Liver (tissue), 9 donors: Measurements from ENCODE around the gene PVALEF. TPM values are rescaled to one million over a fixed set of nuclear protein-coding genes. Genes with fewer than 3 reads are reported as not detected.

Experiments
- DNase-seq: peaks from one replicate; pipeline ENCODE4 v3.0.0-alpha.2; 2017; ENCODE audit warnings: low spot score
- H3K27ac ChIP-seq, 2 donors: one replicate each; pipeline ENCODE4 v1.7.0; 2013; ENCODE audit warnings: inconsistent platforms in 2 of 2, low read length in 2 of 2, control low read depth in 1 of 2, low read depth in 1 of 2, mild to moderate bottlenecking in 1 of 2
- H3K27me3 ChIP-seq, 4 donors: one replicate each; pipeline versions ENCODE4 v1.6.1 to v1.7.0; 2013; ENCODE audit warnings: low read length in 3 of 4, inconsistent platforms in 1 of 4, mild to moderate bottlenecking in 1 of 4, moderate library complexity in 1 of 4; ENCODE audit not compliant: control insufficient read depth in 4 of 4, insufficient read depth in 4 of 4
- H3K36me3 ChIP-seq, 4 donors: one replicate each; pipeline versions ENCODE4 v1.6.1 to v1.7.0; 2013; ENCODE audit warnings: low read length in 3 of 4, mild to moderate bottlenecking in 3 of 4, low read depth in 1 of 4, moderate library complexity in 1 of 4; ENCODE audit not compliant: control insufficient read depth in 4 of 4, insufficient read depth in 3 of 4
- H3K4me1 ChIP-seq, 4 donors: one replicate each; pipeline versions ENCODE4 v1.6.1 to v1.7.0; 2013; ENCODE audit warnings: low read length in 3 of 4, mild to moderate bottlenecking in 3 of 4, moderate library complexity in 1 of 4; ENCODE audit not compliant: control insufficient read depth in 4 of 4, insufficient read depth in 4 of 4
- H3K4me3 ChIP-seq, 3 donors: one replicate each; pipeline versions ENCODE4 v1.6.1 to v1.7.0; 2013; ENCODE audit warnings: low read length in 3 of 3, control low read depth in 1 of 3, low read depth in 1 of 3, mild to moderate bottlenecking in 1 of 3
- H3K9ac ChIP-seq, 2 donors: one replicate each; pipeline ENCODE4 v1.7.0; 2013; ENCODE audit warnings: low read length in 2 of 2, mild to moderate bottlenecking in 2 of 2, moderate library complexity in 2 of 2, control low read depth in 1 of 2, low read depth in 1 of 2
- H3K9me3 ChIP-seq, 4 donors: one replicate each; pipeline versions ENCODE4 v1.6.1 to v1.7.0; 2013; ENCODE audit warnings: low read length in 3 of 4; ENCODE audit not compliant: control insufficient read depth in 4 of 4
- EGR1 ChIP-seq, 2 donors: IDR thresholded peaks; 2 replicates each; pipeline ENCODE4 v1.6.1; 2016 to 2018; ENCODE audit warnings: antibody characterized with exemption in 2 of 2, low read depth in 2 of 2
- FOXA1 ChIP-seq: IDR thresholded peaks from 2 replicates; pipeline ENCODE4 v1.6.1; 2016; ENCODE audit warnings: antibody characterized with exemption
- FOXA2 ChIP-seq: IDR thresholded peaks from 2 replicates; pipeline ENCODE4 v1.6.1; 2016; ENCODE audit warnings: antibody characterized with exemption
- GABPA ChIP-seq, 2 donors: IDR thresholded peaks in 1 of 2; conservative IDR thresholded peaks in 1 of 2; 2 replicates each; pipeline ENCODE4 v1.6.1; 2016; ENCODE audit warnings: antibody characterized with exemption in 2 of 2, mild to moderate bottlenecking in 1 of 2, moderate library complexity in 1 of 2
- HNF4A ChIP-seq, 2 donors: conservative IDR thresholded peaks; 2 replicates each; pipeline ENCODE4 v1.6.1; 2016; ENCODE audit warnings: antibody characterized with exemption in 2 of 2, mild to moderate bottlenecking in 2 of 2
- HNF4G ChIP-seq: IDR thresholded peaks from 2 replicates; pipeline ENCODE4 v1.6.1; 2016; ENCODE audit warnings: antibody characterized with exemption
- JUND ChIP-seq, 2 donors: IDR thresholded peaks; 2 replicates each; pipeline ENCODE4 v1.6.1; 2016; ENCODE audit warnings: antibody characterized with exemption in 2 of 2
- NR2F2 ChIP-seq: IDR thresholded peaks from 2 replicates; pipeline ENCODE4 v1.6.1; 2016; ENCODE audit warnings: antibody characterized with exemption
- RAD21 ChIP-seq, 2 donors: IDR thresholded peaks; 2 replicates each; pipeline ENCODE4 v1.6.1; 2016; ENCODE audit warnings: antibody characterized with exemption in 2 of 2, mild to moderate bottlenecking in 2 of 2
- RXRA ChIP-seq, 2 donors: IDR thresholded peaks; 2 replicates each; pipeline ENCODE4 v1.6.1; 2017 to 2018; ENCODE audit warnings: antibody characterized with exemption in 2 of 2, mild to moderate bottlenecking in 1 of 2
- SP1 ChIP-seq: IDR thresholded peaks from 2 replicates; pipeline ENCODE4 v1.6.1; 2018; ENCODE audit warnings: antibody characterized with exemption, mild to moderate bottlenecking
- TAF1 ChIP-seq: conservative IDR thresholded peaks from 2 replicates; pipeline ENCODE4 v1.6.1; 2016; ENCODE audit warnings: antibody characterized with exemption, mild to moderate bottlenecking
- YY1 ChIP-seq: IDR thresholded peaks from 2 replicates; pipeline ENCODE4 v1.6.1; 2016; ENCODE audit warnings: antibody characterized with exemption, mild to moderate bottlenecking
- WGBS: extraction: QIAGEN DNeasy Blood & Tissue Kit; methylation state at CpG from one replicate; pipeline ENCODE4 v1.1.7; 2013; 5-methylcytosine and 5-hydroxymethylcytosine counted together
- polyA plus RNA-seq, 2 donors: library from polyadenylated mRNA; stranded (reverse) in 1 of 2; unstranded in 1 of 2; fragments of 200-250 nt in 1 of 2; fragments of >200 nt in 1 of 2; fragmentation: Nextera tagmentation in 1 of 2; extraction: Ambion mirVana in 1 of 2; gene quantifications; one replicate each; pipeline versions ENCODE4 v1.2.1 to v1.2.3, GENCODE V29; 2013 to 2015
- total RNA-seq, 2 donors: library from RNA; depleted of rRNA; stranded (reverse); fragments of >200 nt; gene quantifications; one replicate each; pipeline ENCODE4 v1.2.3, GENCODE V29; 2014
- TF ChIP-seq, protein P1 (sequence below): fragments of 150-350 bp; IDR thresholded peaks from 2 replicates; pipeline ENCODE4 v1.5.1; 2017; ENCODE audit warnings: improper control_type of control experiment, low read depth, low read length; ENCODE audit not compliant: missing input control
- TF ChIP-seq, protein P2 (sequence below): IDR thresholded peaks from 2 replicates; pipeline ENCODE4 v1.6.1; 2016; ENCODE audit warnings: antibody characterized with exemption
- TF ChIP-seq, protein P3 (sequence below): IDR thresholded peaks from 2 replicates; pipeline ENCODE4 v1.6.1; 2016; ENCODE audit warnings: antibody characterized with exemption
- TF ChIP-seq, protein P4 (sequence below): IDR thresholded peaks from 2 replicates; pipeline ENCODE4 v1.6.1; 2016; ENCODE audit warnings: antibody characterized with exemption
- donor health status: healthy.
- donor health status: healthy.
- donor health status: healthy.
- donor health status: healthy.
- donor health status: healthy.

Gene PVALEF
- total and polyA plus RNA-seq, 4 donors, result not detected

DNA sequence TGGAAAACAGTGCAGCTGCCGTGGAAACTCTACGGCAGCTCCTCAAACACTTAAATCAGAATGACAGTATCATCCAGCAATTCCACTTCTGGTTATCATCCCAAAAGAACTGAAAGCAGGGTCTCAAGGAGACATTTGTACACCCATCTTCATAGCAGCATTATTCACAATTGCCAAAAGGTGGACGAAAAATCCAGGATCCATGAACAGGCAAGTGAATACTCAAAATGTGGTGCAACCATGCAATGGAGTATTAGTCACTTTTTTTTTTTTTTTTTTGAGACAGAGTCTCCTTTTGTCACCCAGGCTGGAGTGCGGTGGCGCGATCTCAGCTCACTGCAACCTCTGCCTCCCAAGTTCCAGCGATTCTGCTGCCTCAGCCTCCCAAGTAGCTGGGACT lies 11.4 kb downstream of the PVALEF start:
- no peaks in the 10 kb centered on the region for H3K9me3 ChIP-seq
- H3K9ac ChIP-seq, result no peak overlapping the region
- 93% methylated on average over 7 of the region's 7 CpGs for WGBS
- H3K36me3 ChIP-seq, result no peaks in the 10 kb centered on the region
- no peak overlapping the region for H3K27ac ChIP-seq
- DNase-seq, result no peak
- no peaks in the 10 kb centered on the region for H3K27me3 ChIP-seq
- no peaks in the 10 kb centered on the region for H3K4me1 ChIP-seq
- no peak for TF ChIP-seq FOXA1
- no peak overlapping the region for H3K4me3 ChIP-seq

DNA sequence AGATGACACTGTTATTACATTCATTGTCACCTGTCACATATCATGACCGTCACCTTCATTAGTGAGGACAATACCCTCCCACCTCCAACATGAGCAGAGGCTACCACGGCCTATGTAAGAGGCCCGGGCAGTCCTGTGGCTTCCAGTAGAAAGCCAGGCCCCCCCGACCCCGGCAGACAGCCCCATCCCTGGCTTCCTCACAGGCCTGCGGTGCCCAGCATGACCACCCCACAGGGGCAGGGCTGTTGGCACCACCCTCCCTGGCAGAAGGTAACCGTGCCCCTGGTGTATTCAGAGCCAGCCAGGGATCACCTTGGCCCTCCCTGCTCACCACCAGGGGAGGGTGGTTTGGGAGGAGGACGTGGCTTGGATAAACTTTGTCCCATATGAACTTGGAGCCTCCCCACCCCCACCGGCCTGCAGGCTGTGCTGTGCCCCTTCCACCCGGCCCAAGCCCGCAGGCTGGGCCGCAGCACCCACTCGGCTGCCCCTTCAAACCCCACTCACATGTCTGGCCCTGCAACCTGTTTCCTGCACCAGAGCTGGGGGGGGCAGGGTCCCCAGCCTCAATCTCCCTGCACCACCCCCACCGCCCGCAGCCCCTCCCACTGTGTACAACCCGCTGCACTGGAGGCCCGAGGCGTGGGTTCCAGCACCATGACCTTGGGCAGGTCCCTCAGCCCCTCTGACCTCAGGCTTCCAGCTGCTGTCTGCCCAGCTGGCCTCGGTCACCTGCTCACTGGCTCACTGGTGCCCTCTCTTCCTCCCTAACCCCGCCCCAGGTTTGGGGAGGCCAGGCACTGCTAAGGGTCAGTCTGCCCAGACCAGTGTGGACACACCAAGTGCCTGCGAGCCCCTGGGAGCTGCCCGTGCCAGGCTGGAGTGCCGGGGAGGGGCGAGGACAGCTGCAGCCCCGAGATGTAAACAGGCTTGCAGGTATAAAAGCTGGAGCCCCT lies 13.1 kb downstream of the PVALEF start:
- Histone ChIP-seq H3K27me3 (no peaks in the 10 kb centered on the region), H3K4me1 (no peaks in the 10 kb centered on the region), H3K4me3 (no peak overlapping the region), H3K27ac (no peak overlapping the region), H3K9me3 (no peaks in the 10 kb centered on the region), H3K36me3 (no peaks in the 10 kb centered on the region), H3K9ac (no peak overlapping the region)
- whole genome bisulfite sequencing, result 86% methylated on average over 25 of the region's 25 CpGs
- TF ChIP-seq HNF4A (conservative IDR thresholded peaks at IDR 0.05) (no peak), HNF4G (no peak), RXRA (IDR thresholded peaks at IDR 0.05) (no peak), NR2F2 (no peak)
- TF ChIP-seq, protein P1, sequence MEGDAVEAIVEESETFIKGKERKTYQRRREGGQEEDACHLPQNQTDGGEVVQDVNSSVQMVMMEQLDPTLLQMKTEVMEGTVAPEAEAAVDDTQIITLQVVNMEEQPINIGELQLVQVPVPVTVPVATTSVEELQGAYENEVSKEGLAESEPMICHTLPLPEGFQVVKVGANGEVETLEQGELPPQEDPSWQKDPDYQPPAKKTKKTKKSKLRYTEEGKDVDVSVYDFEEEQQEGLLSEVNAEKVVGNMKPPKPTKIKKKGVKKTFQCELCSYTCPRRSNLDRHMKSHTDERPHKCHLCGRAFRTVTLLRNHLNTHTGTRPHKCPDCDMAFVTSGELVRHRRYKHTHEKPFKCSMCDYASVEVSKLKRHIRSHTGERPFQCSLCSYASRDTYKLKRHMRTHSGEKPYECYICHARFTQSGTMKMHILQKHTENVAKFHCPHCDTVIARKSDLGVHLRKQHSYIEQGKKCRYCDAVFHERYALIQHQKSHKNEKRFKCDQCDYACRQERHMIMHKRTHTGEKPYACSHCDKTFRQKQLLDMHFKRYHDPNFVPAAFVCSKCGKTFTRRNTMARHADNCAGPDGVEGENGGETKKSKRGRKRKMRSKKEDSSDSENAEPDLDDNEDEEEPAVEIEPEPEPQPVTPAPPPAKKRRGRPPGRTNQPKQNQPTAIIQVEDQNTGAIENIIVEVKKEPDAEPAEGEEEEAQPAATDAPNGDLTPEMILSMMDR, result no peak
- no peak for DNase-seq

DNA sequence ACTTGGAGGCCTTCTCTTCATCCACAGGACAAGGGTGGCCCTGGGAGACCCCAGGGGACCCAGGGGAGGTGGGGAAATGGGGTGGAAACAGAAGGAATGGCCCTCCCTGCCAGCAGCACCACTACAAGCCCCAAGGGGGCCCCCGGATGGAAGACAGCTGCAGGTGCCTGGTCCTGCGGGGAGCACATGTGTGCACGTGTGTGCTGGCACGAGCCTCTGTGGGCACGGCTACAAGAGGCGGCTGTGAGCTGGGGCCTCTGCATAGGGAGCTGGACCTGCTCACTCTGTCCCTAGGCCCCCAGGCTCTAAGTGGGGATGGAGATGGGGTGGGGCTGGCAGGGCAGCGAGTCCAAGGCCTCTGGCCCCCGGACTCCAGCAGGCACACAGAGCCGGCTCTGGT lies 13.9 kb downstream of the PVALEF start:
- Histone ChIP-seq H3K27ac (no peak overlapping the region), H3K4me1 (no peaks in the 10 kb centered on the region), H3K36me3 (no peaks in the 10 kb centered on the region), H3K27me3 (no peaks in the 10 kb centered on the region), H3K4me3 (no peak overlapping the region), H3K9me3 (no peaks in the 10 kb centered on the region), H3K9ac (no peak overlapping the region)
- WGBS, result 89% methylated on average over 9 of the region's 9 CpGs
- no peak for DNase-seq
- TF ChIP-seq, protein P2, sequence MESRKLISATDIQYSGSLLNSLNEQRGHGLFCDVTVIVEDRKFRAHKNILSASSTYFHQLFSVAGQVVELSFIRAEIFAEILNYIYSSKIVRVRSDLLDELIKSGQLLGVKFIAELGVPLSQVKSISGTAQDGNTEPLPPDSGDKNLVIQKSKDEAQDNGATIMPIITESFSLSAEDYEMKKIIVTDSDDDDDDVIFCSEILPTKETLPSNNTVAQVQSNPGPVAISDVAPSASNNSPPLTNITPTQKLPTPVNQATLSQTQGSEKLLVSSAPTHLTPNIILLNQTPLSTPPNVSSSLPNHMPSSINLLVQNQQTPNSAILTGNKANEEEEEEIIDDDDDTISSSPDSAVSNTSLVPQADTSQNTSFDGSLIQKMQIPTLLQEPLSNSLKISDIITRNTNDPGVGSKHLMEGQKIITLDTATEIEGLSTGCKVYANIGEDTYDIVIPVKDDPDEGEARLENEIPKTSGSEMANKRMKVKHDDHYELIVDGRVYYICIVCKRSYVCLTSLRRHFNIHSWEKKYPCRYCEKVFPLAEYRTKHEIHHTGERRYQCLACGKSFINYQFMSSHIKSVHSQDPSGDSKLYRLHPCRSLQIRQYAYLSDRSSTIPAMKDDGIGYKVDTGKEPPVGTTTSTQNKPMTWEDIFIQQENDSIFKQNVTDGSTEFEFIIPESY, result no peak
- TF ChIP-seq, protein P3, sequence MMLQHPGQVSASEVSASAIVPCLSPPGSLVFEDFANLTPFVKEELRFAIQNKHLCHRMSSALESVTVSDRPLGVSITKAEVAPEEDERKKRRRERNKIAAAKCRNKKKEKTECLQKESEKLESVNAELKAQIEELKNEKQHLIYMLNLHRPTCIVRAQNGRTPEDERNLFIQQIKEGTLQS, result no peak
- TF ChIP-seq JUND (IDR thresholded peaks at IDR 0.05) (no peak), RXRA (IDR thresholded peaks at IDR 0.05) (no peak), EGR1 (IDR thresholded peaks at IDR 0.05; ENCODE audit: low read depth in 2 of 2) (no peak), GABPA (IDR thresholded peaks at IDR 0.05 in 1 of 2, conservative IDR thresholded peaks at IDR 0.05 in 1 of 2) (no peak), RAD21 (IDR thresholded peaks at IDR 0.05) (no peak), TAF1 (no peak), SP1 (no peak), FOXA1 (no peak), HNF4G (no peak), YY1 (no peak), HNF4A (conservative IDR thresholded peaks at IDR 0.05) (no peak), NR2F2 (no peak), FOXA2 (no peak)
- TF ChIP-seq, protein P1, result no peak
- TF ChIP-seq, protein P4, sequence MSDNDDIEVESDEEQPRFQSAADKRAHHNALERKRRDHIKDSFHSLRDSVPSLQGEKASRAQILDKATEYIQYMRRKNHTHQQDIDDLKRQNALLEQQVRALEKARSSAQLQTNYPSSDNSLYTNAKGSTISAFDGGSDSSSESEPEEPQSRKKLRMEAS, result no peak
